Right atrium auricular region (tissue), 2 donors: ENCODE data around the gene HID1. TPM values are rescaled to one million over a fixed set of nuclear protein-coding genes. Genes with fewer than 3 reads are reported as not detected.

Experiments used
- DNase-seq: peaks from one replicate; pipeline ENCODE4 v3.0.0-alpha.2; 2019; ENCODE audit warnings: low spot score
- H3K27ac ChIP-seq, 2 donors: fragments of 200-600 bp; sonication (generic); 1 replicate in 1 of 2; 2 replicates in 1 of 2; pipeline ENCODE4 v1.5.1; 2016 to 2019
- H3K27me3 ChIP-seq, 2 donors: fragments of 200-600 bp; sonication (generic); one replicate each; pipeline versions ENCODE4 v1.5.1 to v1.6.0; 2017 to 2019
- H3K36me3 ChIP-seq: fragments of 200-600 bp; sonication (generic); one replicate; pipeline ENCODE4 v1.5.1; 2016
- H3K4me1 ChIP-seq, 2 donors: fragments of 200-600 bp; sonication (generic); one replicate each; pipeline versions ENCODE4 v1.5.1 to v1.6.0; 2017 to 2019
- H3K4me3 ChIP-seq, 2 donors: fragments of 200-600 bp; sonication (generic); 1 replicate in 1 of 2; 2 replicates in 1 of 2; pipeline ENCODE4 v1.5.1; 2017 to 2019; ENCODE audit warnings: mild to moderate bottlenecking in 1 of 2, moderate library complexity in 1 of 2
- H3K9me3 ChIP-seq, 2 donors: fragments of 200-600 bp; sonication (generic); one replicate each; pipeline ENCODE4 v1.5.1; 2019
- total RNA-seq, 2 donors: library from RNA; depleted of rRNA; stranded (reverse); fragments of >200 nt; gene quantifications; one replicate each; pipeline ENCODE4 v1.1.0, GENCODE V29; 2016
- TF ChIP-seq, protein P1 (sequence below), 2 donors: fragments of 200-600 bp; sonication (generic); IDR thresholded peaks; one replicate each; pipeline ENCODE4 v1.5.1; 2019; ENCODE audit warnings: antibody characterized with exemption in 2 of 2

Gene HID1
- total RNA-seq, 2 donors from 2014 or later: 10.6 to 11.7 TPM

DNA sequence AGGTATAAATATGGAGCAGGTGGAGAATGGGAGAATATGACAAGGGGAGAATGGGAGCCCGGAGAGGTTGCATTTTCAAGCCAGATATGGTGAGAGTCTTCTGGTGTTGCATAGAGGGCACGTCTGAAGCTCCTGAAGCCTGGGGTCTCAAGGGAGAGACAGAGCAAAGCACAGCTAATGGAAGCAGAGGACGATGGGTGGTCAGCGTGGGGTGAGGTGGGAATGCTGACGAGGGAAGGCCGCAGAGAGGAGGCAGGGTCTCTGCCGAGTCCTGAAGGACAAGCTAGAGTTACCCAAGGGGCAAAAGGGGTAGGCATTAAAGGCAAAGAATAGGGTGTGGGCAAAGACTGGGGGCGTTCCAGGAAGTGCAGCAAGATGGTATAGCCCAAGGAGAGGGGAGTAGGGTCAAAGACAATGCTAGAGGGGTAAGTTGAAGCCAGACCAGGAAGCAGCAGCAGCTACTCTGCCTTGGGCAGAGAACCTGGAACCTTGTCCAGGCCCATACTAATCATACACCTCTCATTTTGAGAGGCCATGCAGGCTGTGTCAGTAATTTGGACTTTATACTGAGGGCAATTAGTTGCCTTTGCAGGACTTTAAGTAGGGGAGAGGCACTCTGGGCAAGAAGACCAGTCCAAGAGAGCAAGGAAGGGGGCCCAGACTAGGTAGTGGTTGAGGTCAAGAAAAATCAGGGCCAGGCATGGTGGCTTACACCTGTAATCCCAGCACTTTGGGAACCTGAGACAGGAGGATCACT is 34.2 kb downstream of the HID1 start:
- H3K27me3 ChIP-seq: peaks cover 16 to 18% of the 10 kb centered on the region in 2 donors

DNA sequence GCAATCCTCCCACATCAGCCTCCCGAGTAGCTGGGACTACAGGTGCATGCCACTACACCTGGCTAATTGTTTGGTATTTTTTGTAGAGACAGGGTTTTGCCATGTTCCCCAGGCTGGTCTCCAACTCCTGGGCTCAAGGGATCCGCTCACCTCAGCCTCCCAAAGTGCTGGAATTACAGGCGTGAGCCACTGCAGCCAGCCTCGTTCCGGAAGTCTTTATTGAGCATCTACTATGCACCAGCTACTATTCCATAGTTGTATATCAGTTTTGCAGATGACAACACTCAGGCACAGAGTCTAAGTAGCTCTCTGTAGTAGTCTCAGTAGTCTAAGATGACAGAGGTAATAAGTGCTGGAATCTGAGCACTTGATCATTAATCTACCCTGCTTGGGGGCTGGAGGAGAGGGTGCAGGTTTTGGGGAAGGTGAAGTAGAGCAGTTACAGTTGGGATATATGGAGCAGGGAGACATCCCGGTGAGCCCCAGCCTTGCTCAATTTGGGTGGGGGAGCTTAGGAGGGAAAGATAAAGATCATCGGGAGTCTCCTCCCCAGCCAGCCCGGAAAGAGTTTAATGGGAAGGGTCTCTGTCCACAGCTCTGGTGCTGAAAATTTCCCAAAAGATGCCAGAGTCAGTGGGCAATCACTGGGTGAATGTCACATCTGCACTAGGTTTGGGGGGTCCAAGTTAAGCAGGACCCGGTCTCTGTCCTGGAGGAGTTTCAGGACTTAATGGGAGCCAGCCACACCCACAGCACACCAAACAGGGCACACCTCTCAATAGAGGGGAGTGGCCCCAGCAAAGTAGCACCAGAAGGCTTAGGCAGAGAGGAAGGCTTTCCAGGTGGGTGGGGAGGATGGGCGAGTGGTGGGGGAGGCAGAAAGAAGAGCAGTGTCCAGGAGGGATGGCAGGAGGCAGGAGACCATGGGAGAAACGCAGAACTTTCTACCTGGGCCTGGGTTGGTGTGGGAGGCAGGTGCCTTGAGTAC is 35.2 kb downstream of the HID1 start:
- DNase-seq: no peak
- TF ChIP-seq, protein P1, sequence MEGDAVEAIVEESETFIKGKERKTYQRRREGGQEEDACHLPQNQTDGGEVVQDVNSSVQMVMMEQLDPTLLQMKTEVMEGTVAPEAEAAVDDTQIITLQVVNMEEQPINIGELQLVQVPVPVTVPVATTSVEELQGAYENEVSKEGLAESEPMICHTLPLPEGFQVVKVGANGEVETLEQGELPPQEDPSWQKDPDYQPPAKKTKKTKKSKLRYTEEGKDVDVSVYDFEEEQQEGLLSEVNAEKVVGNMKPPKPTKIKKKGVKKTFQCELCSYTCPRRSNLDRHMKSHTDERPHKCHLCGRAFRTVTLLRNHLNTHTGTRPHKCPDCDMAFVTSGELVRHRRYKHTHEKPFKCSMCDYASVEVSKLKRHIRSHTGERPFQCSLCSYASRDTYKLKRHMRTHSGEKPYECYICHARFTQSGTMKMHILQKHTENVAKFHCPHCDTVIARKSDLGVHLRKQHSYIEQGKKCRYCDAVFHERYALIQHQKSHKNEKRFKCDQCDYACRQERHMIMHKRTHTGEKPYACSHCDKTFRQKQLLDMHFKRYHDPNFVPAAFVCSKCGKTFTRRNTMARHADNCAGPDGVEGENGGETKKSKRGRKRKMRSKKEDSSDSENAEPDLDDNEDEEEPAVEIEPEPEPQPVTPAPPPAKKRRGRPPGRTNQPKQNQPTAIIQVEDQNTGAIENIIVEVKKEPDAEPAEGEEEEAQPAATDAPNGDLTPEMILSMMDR (IDR thresholded peaks at IDR 0.05): no peak
- Histone ChIP-seq H3K27me3 (peaks cover 16 to 18% of the 10 kb centered on the region in 2 donors), H3K36me3 (no peaks in the 10 kb centered on the region), H3K4me3 (no peak overlapping the region), H3K4me1 (peaks cover 0 to 11% of the 10 kb centered on the region in 2 donors), H3K27ac (no peak overlapping the region), H3K9me3 (no peaks in the 10 kb centered on the region)

More for the DNA sequence above, 34.2 kb downstream of the HID1 start:
- H3K27ac ChIP-seq: no peak overlapping the region
- peaks cover 0 to 11% of the 10 kb centered on the region in 2 donors for H3K4me1 ChIP-seq
- H3K36me3 ChIP-seq: no peaks in the 10 kb centered on the region
- no peak overlapping the region for H3K4me3 ChIP-seq
- no peak for DNase-seq
- H3K9me3 ChIP-seq: no peaks in the 10 kb centered on the region
- TF ChIP-seq, protein P1 (IDR thresholded peaks at IDR 0.05): no peak

DNA sequence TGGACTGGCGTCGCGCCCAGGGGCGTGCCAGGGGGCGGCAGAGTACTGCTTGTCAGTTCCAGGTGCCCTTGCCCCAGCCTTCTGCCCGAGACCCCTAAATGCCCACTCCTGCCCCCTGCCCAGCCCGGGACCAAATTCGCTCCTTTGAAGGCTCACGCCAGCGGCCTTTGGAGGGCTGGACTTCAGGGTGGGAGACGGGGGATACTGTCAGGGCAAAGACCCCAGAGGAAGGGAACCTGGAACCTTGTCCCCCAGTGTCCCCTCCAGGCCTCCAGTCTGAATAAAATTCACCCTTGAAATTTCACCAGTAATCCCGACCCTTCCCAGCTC is 36.1 kb downstream of the HID1 start:
- Histone ChIP-seq H3K9me3 (no peaks in the 10 kb centered on the region), H3K4me1 (peaks cover 0 to 11% of the 10 kb centered on the region in 2 donors), H3K27me3 (peaks cover 16 to 18% of the 10 kb centered on the region in 2 donors), H3K27ac (no peak overlapping the region), H3K4me3 (no peak overlapping the region), H3K36me3 (no peaks in the 10 kb centered on the region)
- TF ChIP-seq, protein P1 (IDR thresholded peaks at IDR 0.05): no peak
- DNase-seq: no peak

DNA sequence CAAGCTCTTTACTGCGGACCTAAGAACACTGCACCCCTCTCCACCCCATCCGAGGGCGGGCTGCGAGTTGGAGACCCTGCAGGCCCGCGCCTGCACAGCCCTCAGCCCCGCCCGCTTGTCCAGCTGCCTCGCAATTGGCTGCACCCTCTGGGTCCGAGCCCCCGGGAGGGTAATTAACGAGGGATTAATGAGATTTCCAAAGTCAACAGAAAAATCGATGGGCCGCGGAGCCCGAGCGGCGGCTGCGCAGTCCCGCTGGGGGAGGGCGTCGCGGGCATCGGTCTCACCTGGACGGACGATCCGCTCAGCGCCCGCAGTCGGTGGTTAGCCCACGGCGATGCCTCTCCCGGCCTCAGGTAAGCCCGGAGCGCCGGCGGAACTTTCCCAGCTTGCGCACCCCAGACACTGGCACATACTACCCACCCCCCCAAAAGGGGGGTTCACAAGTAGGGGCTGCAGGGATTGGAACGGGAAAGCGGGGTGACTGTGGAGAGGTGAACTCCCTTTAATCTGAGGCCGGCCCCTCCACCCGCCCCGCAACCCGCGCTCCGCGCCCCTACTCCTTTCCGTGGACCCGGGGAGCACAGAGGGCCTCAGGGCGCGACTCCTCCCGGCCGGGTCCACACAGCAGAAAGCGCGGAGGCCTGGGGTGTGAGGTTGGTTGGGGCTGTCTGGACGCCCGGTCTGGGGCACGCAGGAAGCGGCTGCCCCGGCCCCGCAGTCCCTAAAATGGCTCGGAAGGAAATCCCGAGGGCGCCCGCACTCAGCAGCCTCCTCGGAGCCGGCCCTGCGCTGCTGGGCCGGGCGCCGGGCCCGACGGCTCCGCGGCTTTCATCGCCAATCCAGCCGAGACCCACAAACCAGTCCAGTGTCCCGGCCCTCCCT is 36.7 kb downstream of the HID1 start, which contains the start of gene OTOP3:
Gene OTOP3, plus strand, starts transcription at position 314 of the 885 bp plus-strand sequence. Its CDS starts 24 bp downstream, at position 338.
- Histone ChIP-seq H3K36me3 (no peaks in the 10 kb centered on the region), H3K9me3 (no peaks in the 10 kb centered on the region), H3K4me3 (no peak within 1 kb of the TSS), H3K4me1 (peaks cover 0 to 11% of the 10 kb centered on the region in 2 donors), H3K27ac (no peak within 1 kb of the TSS), H3K27me3 (peaks cover 16 to 18% of the 10 kb centered on the region in 2 donors)
- no peak for DNase-seq
- TF ChIP-seq, protein P1 (IDR thresholded peaks at IDR 0.05): no peak

DNA sequence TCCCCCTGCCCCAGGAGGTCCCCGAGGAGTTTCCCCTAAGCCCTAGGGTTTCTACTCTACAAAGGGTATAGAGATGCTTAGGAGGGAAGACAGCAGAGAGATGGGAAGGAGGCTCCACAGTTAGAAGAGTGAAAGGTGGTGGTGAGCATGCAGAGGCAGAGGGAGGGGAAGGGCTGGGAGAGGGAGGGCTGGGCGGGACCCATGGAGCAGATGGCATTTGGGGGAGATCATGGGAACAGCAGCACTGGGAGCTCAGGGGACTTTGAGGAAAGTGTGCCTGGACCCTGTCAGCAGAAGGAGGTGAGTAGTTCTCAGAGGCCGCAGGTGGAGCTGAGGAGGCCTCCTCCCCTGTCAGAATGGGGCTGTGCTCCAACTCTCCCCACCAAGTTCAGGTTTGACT is 37.5 kb downstream of the HID1 start:
- H3K36me3 ChIP-seq: no peaks in the 10 kb centered on the region
- H3K9me3 ChIP-seq: no peaks in the 10 kb centered on the region
- TF ChIP-seq, protein P1 (IDR thresholded peaks at IDR 0.05): no peak
- H3K27ac ChIP-seq: no peak overlapping the region
- H3K4me1 ChIP-seq: peaks cover 0 to 11% of the 10 kb centered on the region in 2 donors
- DNase-seq: no peak
- peaks cover 16 to 18% of the 10 kb centered on the region in 2 donors for H3K27me3 ChIP-seq
- H3K4me3 ChIP-seq: no peak overlapping the region
